Erythroblast (primary cell): ENCODE results near the gene COPS3.

Experiments
- GATA1 ChIP-seq: IDR thresholded peaks from 2 replicates; pipeline ENCODE4 v1.6.1; 2011; ENCODE audit warnings: low read depth, mild to moderate bottlenecking, control low read depth, low read length, moderate library complexity
- POLR2A ChIP-seq: IDR thresholded peaks from 2 replicates; pipeline ENCODE4 v1.6.1; 2011; ENCODE audit warnings: mild to moderate bottlenecking, low read length

DNA sequence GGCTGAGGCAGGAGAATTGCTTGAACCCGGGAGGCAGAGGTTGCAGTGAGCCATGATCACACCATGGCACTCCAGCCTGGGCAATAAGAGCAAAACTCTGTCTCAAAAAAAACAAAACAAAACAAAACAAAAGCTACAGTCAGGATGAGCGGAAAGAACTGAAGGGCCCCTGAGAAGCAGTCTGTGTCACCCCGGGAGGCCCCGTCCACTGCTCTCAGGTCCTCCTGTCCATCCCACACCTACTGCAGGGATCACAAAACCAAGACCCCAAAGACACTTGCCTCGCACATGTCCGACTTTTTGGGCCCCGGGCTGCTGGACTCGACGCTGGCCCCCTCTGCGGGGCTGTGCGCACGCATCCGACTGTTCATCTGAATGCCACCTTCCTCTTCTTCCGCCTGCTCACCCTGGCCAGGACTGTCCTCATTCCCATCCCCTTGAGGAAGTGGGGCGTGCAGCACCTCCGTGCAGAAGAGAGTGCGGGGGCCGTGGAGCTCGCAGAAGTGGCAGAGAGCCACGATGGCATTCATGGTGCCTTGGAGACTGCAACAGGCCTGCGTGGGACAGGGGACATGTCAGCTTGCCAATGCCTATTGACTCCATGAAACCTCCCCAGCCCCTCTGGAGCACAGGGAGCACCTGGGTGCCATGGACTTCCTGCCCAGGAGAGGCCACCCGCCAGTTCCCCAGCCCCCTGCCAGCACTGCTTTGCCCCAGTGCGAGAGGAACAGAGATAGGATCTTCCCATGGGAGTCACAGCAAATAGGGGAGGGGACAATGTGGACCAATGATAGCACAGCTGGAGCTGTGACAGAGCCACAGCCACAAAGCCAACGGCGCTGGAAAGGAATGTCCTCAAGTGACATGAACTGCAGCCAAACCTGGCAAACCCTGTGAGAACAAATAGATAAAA is 53.2 kb downstream of the COPS3 start:
- TF ChIP-seq POLR2A = no peak
- no peak for TF ChIP-seq GATA1
